ENCODE measurements around the gene NMT2.

DNA sequence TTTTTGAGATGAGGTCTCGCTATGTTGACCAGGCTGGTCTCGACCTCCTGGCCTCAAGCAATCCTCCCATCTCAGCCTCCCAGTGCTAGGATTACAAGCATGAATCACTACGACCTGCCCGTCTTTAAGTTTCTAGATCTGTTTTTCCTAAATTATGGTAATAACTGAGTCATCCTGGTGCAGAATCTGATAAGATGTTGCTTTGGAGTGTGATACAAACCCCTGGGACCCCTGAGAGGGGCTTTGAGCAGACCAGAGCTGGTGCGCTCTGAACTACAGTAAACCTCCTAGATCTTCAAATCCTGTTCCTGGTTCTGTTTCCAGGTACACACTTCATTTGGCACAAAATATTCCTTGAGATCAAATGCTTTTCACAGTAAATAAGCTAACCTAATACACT is 37.2 kb downstream of the NMT2 start:
- TF ChIP-seq POLR2AphosphoS5 (IDR thresholded peaks at IDR 0.05) = no peak
- TF ChIP-seq, protein P1, sequence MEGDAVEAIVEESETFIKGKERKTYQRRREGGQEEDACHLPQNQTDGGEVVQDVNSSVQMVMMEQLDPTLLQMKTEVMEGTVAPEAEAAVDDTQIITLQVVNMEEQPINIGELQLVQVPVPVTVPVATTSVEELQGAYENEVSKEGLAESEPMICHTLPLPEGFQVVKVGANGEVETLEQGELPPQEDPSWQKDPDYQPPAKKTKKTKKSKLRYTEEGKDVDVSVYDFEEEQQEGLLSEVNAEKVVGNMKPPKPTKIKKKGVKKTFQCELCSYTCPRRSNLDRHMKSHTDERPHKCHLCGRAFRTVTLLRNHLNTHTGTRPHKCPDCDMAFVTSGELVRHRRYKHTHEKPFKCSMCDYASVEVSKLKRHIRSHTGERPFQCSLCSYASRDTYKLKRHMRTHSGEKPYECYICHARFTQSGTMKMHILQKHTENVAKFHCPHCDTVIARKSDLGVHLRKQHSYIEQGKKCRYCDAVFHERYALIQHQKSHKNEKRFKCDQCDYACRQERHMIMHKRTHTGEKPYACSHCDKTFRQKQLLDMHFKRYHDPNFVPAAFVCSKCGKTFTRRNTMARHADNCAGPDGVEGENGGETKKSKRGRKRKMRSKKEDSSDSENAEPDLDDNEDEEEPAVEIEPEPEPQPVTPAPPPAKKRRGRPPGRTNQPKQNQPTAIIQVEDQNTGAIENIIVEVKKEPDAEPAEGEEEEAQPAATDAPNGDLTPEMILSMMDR (IDR thresholded peaks at IDR 0.05) = no peak
